ENCODE measurements around the gene ROBO1.

Gene ROBO1

GRCh38 chr3:79664455-79664854, 103.3 kb downstream of the ROBO1 start:
- no peak for DNase-seq

GRCh38 chr3:79661896-79662295, 105.9 kb downstream of the ROBO1 start:
- no peak for DNase-seq

- no peak for DNase-seq
Observed at GRCh38 chr3:79657076-79657475, 110.7 kb downstream of the ROBO1 start.

- DNase-seq: no peak
Observed at GRCh38 chr3:79654019-79654418, 113.8 kb downstream of the ROBO1 start.

GRCh38 chr3:79653266-79653830, 114.5 kb downstream of the ROBO1 start:
- no peak for DNase-seq

GRCh38 chr3:79651536-79652065, 116.2 kb downstream of the ROBO1 start:
- DNase-seq: no peak

- DNase-seq: no peak
Observed at GRCh38 chr3:79639855-79640254, 127.9 kb downstream of the ROBO1 start.

GRCh38 chr3:79636372-79636771, 131.4 kb downstream of the ROBO1 start:
- DNase-seq: no peak

- DNase-seq: no peak
Observed at GRCh38 chr3:79632842-79633241, 135.0 kb downstream of the ROBO1 start.

GRCh38 chr3:79618883-79619282, 148.9 kb downstream of the ROBO1 start:
- no peak for DNase-seq

GRCh38 chr3:79606414-79606813, 161.4 kb downstream of the ROBO1 start:
- no peak for DNase-seq

GRCh38 chr3:79604681-79605080, 163.1 kb downstream of the ROBO1 start:
- no peak for DNase-seq

- no peak for DNase-seq
Observed at GRCh38 chr3:79602385-79602784, 165.4 kb downstream of the ROBO1 start.

GRCh38 chr3:79598594-79598993, 169.2 kb downstream of the ROBO1 start:
- DNase-seq: no peak

GRCh38 chr3:79597709-79598108, 170.1 kb downstream of the ROBO1 start:
- no peak for DNase-seq

GRCh38 chr3:79587150-79587549, 180.6 kb downstream of the ROBO1 start:
- DNase-seq: no peak

GRCh38 chr3:79586232-79586631, 181.6 kb downstream of the ROBO1 start:
- DNase-seq: no peak

GRCh38 chr3:79572930-79573329, 194.9 kb downstream of the ROBO1 start:
- DNase-seq: no peak

- DNase-seq: no peak
Observed at GRCh38 chr3:79568938-79569337, 198.9 kb downstream of the ROBO1 start.

- no peak for DNase-seq
Observed at GRCh38 chr3:79564192-79564591, 203.6 kb downstream of the ROBO1 start.

- no peak for DNase-seq
Observed at GRCh38 chr3:79560698-79561097, 207.1 kb downstream of the ROBO1 start.

GRCh38 chr3:79558943-79559342, 208.9 kb downstream of the ROBO1 start:
- no peak for DNase-seq

- DNase-seq: no peak
Observed at GRCh38 chr3:79555655-79556054, 212.1 kb downstream of the ROBO1 start.

GRCh38 chr3:79551997-79552396, 215.8 kb downstream of the ROBO1 start:
- no peak for DNase-seq

GRCh38 chr3:79551321-79551892, 216.4 kb downstream of the ROBO1 start:
- DNase-seq: no peak
